Activated T-cell treated with anti-CD3 and anti-CD28 coated beads for 48 hours (primary cell): ENCODE data around the gene CDC25B.
A peak's percentile ranks its signal among the peaks of the same experiment; 100 is the strongest.
"Not testable (repeated sequence)": the region's sequence is repeated elsewhere in the genome, so short reads cannot be mapped to it uniquely, and the experiment has no call there.

ENCODE experiments used
- DNase-seq: peaks from one replicate; pipeline ENCODE4 v3.0.0-alpha.2; 2020; ENCODE audit warnings: low read depth

Gene CDC25B

DNA sequence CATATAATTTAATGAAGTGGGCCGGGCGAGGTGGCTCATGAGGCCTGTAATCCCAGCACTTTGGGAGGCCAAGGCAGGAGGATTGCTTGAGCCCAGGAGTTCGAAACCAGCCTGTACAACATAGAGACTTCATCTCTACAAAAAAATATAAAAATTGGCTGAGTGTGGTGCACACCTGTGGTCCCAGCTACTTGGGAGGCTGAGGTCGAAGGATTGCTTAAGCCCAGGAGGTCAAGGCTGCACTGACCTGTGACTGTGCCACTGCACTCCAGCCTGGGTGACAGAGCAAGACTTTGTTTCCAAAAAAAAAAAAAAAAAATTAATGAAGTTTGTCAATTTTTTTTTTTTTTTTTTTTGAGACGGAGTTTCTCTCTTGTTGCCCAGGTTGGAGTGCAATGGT, 33.8 kb downstream of the CDC25B start:
- DNase-seq, result not testable (repeated sequence)

DNA sequence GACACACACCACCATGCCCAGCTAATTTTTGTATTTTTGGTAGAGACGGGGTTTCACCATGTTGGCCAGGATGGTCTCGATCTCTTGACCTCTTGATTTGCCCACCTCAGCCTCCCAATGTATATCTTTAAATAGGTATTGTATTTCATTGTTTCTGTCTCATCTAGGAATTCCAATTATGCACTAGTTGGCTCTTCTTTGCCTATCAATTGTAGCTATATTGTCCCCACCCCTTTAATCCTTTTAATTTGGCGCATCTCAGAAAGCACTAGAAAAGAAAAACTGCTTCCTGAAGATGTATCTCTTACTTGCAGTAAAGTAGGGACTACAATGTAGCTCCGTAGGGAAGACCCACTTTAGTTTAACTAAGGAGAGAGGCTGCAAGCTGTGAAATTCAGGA, 40.0 kb downstream of the CDC25B start:
- DNase-seq, result no peak

DNA sequence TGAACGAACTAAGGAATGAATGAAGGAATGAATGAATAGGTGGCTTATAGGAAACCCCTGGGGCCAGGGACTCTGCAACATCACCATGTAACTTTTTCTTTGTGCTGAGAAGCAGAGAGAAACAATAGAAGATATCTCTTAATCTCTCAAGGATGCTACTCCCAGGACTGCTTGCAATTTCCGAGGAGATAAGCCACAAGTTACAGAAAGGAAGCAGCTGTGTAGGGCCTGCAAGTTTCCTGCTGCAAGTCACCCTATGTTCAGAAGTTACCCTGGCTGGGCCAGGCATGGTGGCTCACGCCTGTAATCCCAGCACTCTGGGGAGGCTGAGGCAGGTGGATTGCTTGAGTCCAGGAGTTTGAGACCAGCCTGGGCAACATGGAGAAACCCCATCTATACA, 43.2 kb downstream of the CDC25B start:
- DNase-seq, result no peak

DNA sequence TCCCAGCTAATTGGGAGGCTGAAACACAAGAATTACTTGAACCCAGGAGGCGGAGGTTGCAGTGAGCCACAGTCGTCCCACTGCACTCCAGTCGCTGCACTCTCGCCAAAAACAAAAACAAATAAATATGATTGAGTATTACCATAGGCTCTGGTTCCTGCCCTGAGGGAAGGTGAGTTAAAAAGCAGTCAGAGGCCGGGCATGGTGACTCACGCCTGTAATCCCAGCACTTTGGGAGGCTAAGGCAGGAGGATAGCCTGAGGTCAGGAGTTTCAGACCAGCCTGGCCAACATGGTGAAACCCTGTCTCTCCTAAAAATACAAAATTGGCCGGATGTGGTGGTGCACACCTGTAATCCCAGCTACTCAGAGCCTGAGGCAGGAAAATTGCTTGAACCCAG, 44.1 kb downstream of the CDC25B start:
- not testable (repeated sequence) for DNase-seq

DNA sequence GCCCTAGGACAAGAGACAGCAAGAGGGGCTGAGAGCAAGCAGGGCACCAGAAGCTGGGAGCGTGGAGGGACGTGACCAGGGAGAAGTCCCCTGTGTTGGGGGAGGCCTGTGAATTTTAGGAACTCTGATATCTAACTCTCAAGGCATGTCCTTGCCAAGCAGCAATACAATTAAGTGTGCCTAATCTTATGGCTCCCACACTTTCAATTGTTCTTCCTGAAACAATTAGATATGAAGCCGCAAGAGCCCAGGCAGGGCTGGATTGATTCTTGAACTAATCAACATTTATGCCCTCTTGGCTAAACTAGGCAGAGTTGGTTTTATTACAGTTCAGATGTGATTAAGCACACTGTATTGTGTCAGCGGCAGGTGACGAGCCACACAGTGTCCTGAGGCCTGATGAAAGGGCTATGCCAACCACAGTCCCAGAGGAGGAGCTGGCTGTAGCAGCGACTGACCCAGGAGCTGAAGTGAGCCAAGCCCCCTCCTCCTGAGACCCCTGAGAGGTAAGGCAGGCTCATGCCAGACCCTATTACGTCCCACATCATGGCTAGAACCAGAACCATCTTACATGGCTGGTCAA, 46.3 kb downstream of the CDC25B start:
- no peak for DNase-seq

DNA sequence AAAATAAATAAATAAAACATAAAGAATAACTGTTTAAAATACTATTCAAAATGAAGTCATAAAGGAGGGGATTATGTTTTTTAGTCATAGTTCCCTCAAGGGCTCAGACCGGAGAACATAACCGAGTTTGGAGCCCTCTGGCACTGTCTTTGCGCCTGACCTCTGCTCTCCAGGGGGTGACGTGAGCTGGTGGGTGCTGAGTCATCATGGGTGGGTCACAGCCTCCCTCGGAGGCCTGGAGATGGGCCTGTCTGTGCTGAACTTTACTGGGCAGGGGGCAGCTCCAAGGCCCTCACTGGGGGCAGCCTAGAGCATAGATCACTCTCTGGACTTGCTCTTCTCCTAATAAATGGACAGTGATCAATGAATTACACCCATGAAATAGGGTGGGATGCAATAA, 47.4 kb downstream of the CDC25B start:
- no peak for DNase-seq

DNA sequence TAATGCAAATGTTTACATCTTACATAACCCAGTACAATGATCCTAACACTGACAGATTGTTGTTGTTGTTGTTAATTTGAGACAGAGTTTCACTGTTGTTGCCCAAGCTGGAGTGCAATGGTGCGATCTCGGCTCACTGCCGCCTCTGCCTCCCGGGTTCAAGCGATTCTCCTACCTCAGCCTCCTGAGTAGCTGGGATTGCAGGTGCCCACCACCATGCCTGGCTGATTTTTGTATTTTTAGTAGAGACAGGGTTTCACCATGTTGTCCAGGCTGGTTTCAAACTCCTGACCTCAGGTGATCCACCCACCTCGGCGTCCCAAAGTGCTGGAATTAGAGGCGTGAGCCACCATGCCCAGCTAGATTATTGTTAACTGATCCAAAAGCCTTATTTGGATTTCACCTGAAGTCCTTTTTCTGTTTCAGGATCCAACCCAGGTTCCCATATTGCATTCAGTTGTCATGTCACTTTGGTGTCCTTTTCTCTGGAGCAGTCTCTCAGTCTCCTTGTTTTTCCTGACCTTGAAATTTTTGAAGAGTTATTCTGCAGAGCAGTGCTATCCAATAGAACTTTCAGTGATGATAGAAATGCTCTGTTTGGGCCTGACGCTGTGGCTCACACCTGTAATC, 48.0 kb downstream of the CDC25B start:
- not testable (repeated sequence) for DNase-seq

DNA sequence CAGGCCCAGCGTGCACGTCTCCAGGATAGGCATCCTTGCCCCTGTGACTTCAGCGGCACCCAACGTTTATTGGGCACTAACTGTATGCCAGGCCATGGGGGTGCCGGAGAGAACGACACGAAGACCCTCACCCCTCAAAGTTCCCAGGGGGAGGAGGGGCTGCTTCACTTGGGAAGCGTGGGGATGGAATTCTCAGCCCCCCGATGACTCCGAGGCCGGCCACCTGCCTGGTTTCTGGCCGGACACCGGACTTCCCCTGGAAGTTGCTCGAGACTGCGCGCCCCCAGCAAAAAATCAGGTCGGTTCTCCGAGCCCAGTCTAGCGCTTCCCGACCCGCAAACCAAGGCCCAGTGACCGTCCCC, 50.2 kb downstream of the CDC25B start:
- DNase-seq, result no peak

DNA sequence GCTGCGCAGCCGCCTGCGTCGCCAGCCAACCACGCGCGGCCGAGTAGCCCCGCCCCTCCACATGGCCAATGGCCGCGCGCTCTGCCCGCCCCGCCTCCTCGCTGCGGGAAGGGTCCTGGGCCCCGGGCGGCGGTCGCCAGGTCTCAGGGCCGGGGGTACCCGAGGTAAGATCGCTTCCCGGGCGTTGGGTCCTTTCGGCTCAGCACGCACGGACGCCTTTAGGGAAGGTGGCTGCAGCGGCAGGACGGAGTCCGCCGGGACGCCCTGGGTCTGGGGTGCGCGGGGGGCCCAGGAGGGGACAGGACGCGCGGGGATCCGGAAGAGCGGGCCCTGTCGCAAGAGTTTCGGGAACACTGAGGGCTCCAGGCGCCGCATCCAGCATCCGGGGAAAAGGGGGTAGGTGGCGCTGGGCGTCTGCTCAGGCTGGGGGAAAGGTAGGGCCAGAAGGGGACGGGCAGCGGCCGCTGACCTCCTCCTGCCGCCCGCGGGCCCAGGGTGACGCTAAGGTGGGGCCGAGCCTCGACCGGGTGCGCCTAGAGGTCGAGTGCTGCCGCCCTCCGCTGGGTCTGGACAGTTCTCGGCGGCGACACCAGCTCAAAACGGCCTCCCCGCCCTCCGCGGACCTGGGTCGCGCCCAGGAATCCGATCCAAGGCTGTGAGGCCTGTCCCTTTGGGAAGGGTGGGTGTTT, 50.8 kb downstream of the CDC25B start, which contains the start of gene MAVS:
Gene MAVS, plus strand, starts transcription at position 95 of the 689 bp plus-strand sequence. CDS start 7,791 bp downstream, outside the sequence.
- DNase-seq, result peak; percentile 88

DNA sequence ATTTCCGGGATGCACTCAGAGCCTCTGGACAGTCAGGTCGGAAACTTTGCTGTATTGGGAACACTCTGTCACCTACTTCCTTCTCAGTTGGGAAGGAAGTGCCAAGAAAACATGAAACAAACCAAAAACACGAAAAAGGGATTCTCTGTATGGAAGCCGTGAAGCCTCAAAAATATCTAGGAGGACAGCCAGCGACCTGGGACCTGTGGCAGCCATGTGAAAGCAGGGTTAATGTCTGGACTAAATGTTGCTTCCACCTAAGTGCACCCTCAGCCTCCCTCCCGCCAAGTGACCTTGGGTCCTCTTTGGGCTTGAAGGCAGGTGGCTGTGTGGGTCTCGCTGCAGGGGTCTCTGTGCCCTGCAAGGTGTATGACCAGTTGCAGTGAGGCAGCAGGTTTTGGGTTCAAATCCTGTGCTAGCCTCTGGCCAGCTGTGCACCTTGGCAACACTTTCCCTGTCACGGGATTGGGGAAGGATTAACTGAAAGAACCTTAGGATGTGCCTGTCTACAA, 51.4 kb downstream of the CDC25B start:
- no peak for DNase-seq

DNA sequence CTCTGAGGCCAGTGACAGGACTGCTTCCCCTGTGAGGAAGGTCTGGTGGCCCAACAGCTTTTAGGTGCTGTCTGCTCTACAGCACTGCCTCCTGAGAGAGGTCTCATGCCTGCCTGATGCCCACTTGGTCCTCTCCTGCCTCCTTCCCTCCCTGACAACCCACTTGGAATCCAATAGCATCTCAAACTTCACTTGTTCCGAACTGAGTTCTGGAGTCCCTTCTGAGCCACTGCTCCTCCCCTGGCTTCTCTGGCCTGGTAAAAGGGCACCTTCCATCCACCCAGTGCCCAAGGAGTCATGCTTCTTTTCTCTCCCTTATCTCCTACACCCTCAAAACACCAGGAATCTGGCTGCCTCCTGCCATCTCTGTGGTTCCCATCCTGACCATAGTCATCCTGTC, 52.5 kb downstream of the CDC25B start:
- no peak for DNase-seq

DNA sequence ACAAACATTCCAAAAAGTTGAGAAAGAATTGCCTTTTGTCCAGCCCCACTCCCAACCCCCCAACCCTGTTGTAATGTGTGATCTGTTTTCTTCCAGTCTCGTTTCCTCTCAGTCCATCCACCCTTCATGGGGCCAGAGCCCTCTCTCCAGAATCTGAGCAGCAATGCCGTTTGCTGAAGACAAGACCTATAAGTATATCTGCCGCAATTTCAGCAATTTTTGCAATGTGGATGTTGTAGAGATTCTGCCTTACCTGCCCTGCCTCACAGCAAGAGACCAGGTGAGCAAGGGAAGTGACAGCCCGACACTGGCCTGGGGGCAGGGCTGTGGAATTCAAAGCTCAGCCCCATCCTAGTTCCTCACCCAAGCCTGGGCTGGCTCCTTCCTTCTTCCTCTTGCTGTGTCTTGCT, 58.4 kb downstream of the CDC25B start:
- DNase-seq, result no peak
